ENCODE data around the gene E2F2.

Gene E2F2

GRCh38 chr1:23484253-23485001, 46.6 kb downstream of the E2F2 start:
- peak; percentile 87 for DNase-seq (ENCODE audit: low read depth, low spot score)

- peak; percentile 72 for DNase-seq (ENCODE audit: low read depth, low spot score)
Measured at GRCh38 chr1:23483321-23484252, 47.4 kb downstream of the E2F2 start, which contains the start of gene ASAP3. Gene ASAP3, minus strand, starts transcription at chr1:23484179. Its CDS starts 46 bp downstream, at chr1:23484133.

GRCh38 chr1:23481904-23482303, 49.1 kb downstream of the E2F2 start:
- no peak for DNase-seq (ENCODE audit: low read depth, low spot score)

- no peak for DNase-seq (ENCODE audit: low read depth, low spot score)
Measured at GRCh38 chr1:23481026-23481597, 49.9 kb downstream of the E2F2 start.

GRCh38 chr1:23480187-23481025, 50.6 kb downstream of the E2F2 start:
- no peak for DNase-seq (ENCODE audit: low read depth, low spot score)

GRCh38 chr1:23479666-23479941, 51.4 kb downstream of the E2F2 start:
- no peak for DNase-seq (ENCODE audit: low read depth, low spot score)

GRCh38 chr1:23478896-23479665, 52.0 kb downstream of the E2F2 start:
- DNase-seq (ENCODE audit: low read depth, low spot score): peak; percentile 14

- DNase-seq (ENCODE audit: low read depth, low spot score): no peak
Measured at GRCh38 chr1:23477359-23478144, 53.5 kb downstream of the E2F2 start.

- no peak for DNase-seq (ENCODE audit: low read depth, low spot score)
Measured at GRCh38 chr1:23475641-23476040, 55.4 kb downstream of the E2F2 start.

GRCh38 chr1:23475134-23475628, 55.9 kb downstream of the E2F2 start:
- no peak for DNase-seq (ENCODE audit: low read depth, low spot score)

- no peak for DNase-seq (ENCODE audit: low read depth, low spot score)
Measured at GRCh38 chr1:23473037-23473800, 57.8 kb downstream of the E2F2 start.

GRCh38 chr1:23472351-23473036, 58.5 kb downstream of the E2F2 start:
- DNase-seq (ENCODE audit: low read depth, low spot score): no peak

- DNase-seq (ENCODE audit: low read depth, low spot score): no peak
Measured at GRCh38 chr1:23471473-23472075, 59.5 kb downstream of the E2F2 start.

- DNase-seq (ENCODE audit: low read depth, low spot score): no peak
Measured at GRCh38 chr1:23470282-23471070, 60.6 kb downstream of the E2F2 start.

- DNase-seq (ENCODE audit: low read depth, low spot score): no peak
Measured at GRCh38 chr1:23469372-23469982, 61.6 kb downstream of the E2F2 start.

- DNase-seq (ENCODE audit: low read depth, low spot score): no peak
Measured at GRCh38 chr1:23466423-23466989, 64.5 kb downstream of the E2F2 start.
